Fibroblast of pulmonary artery (primary cell): ENCODE measurements around the gene THAP5.
"Not testable (repeated sequence)": the region's sequence is repeated elsewhere in the genome, so short reads cannot be mapped to it uniquely, and the experiment has no call there.

Experiments used
- DNase-seq: peaks from one replicate; pipeline ENCODE4 v3.0.0-alpha.2; 2010; ENCODE audit warnings: low read depth
- H3K4me3 ChIP-seq: replicated peaks from 2 replicates; pipeline ENCODE4 v1.5.1; 2011; ENCODE audit warnings: low read depth, mild to moderate bottlenecking, control low read depth, low read length, moderate library complexity
- CTCF ChIP-seq: IDR thresholded peaks from 2 replicates; pipeline ENCODE4 v1.5.1; 2011; ENCODE audit warnings: mild to moderate bottlenecking, control low read depth, low read length, inconsistent platforms; ENCODE audit errors: missing control alignments

Gene THAP5

GRCh38 chr7:108557617-108558016, 11.9 kb downstream of the THAP5 start:
- no peak for TF ChIP-seq CTCF
- no peak for DNase-seq
- no peak overlapping the region for H3K4me3 ChIP-seq

DNA sequence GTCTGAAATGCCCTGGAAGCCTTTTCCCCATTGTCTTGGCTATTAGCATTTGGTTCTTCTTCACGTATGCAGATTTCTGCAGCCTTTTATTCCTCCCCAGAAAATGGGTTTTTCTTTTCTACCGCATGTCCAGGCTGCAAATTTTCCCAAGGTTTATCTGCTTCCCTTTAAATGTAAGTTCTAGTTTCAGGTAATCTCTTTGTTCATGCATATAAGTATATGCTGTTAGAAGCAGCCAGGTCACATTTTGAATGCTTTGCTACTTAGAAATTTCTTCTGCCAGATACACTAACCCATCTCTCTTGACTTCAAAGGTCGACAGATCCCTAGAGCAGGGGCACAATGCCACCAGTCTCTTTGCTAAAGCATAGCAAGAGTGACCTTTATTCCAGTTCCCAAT, 12.3 kb downstream of the THAP5 start:
- H3K4me3 ChIP-seq: no peak overlapping the region
- no peak for DNase-seq
- TF ChIP-seq CTCF: no peak

- H3K4me3 ChIP-seq, DNase-seq: not testable (repeated sequence)
These were observed 12.8 kb downstream of the THAP5 start for GRCh38 chr7:108556665-108557064.

- H3K4me3 ChIP-seq, DNase-seq: not testable (repeated sequence)
These were observed 21.2 kb downstream of the THAP5 start for GRCh38 chr7:108548141-108548896.

DNA sequence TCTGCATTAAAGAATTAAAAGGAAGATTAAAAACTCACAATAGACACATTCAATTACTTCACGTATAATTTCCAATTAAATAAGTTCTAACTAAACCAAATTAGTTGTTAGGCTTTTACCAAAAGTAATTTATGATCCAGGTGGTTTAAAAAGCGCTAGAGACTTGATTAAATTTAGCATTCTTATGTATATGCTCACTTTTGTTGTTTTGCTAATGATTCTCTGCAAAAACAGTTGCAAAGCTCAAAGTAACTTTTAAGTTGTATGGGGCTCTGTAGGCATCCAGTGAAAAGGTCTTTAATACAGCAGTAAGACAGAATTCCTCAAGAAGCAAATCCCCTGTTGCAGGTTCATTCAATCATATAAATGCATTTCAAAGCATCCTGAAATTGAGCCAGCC, 28.0 kb downstream of the THAP5 start:
- no peak for TF ChIP-seq CTCF
- no peak overlapping the region for H3K4me3 ChIP-seq
- no peak for DNase-seq

DNA sequence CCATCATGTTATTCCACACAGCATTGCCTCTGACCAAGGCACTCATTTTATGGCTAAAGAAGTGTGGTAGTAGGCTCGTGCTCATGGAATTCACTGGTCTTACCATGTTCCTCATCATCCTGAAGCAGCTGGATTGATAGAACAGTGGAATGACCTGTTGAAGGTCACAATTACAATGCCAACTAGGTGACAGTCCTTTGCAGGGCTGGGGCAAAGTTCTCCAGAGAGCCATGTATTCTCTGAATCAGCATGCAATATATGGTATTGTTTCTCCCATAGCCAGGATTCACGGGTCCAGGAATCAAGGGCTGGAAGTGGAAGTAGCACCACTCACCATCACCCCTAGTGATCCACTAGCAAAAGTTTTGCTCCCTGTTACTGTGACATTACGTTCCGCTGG, 30.8 kb downstream of the THAP5 start:
- DNase-seq, H3K4me3 ChIP-seq: not testable (repeated sequence)

DNA sequence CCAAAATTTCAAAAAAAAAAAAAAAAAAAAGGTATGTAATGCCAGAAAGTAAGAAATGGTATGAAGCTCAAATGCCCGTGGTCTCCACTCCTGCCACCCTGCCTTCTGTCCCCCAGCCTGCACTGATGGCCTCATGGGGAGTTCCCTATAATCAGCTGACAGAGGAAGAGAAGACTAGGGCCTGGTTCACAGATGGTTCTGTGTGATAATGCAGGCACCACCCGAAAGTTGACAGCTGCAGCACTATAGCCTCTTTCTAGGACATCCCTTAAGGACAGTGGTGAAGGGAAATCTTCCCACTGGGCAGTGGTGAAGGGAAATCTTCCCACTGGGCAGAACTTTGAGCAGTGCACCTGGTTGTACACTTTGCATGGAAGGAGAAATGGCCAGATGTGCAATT, 31.3 kb downstream of the THAP5 start:
- not testable (repeated sequence) for DNase-seq, H3K4me3 ChIP-seq

GRCh38 chr7:108537229-108537628, 32.3 kb downstream of the THAP5 start:
- TF ChIP-seq CTCF: no peak
- DNase-seq: no peak
- no peak overlapping the region for H3K4me3 ChIP-seq

DNA sequence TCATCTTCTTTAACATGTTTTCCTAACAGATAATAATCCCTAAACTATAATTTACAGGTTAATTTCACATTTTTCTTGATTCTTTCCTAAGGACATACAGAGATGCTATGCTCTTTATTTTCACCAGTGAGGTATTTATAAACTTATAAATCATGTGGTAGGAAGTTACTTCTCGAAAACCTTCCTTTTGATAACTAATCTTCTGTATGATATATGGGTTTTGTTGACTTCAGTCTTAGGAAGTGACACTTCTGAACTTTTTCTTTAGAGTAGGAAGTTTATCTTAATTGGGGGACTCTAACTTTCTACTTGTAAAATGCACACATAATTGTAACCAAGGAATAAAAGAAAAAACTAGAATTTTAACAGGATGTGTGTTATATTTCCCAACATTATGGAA, 33.8 kb downstream of the THAP5 start:
- H3K4me3 ChIP-seq: no peak overlapping the region
- TF ChIP-seq CTCF: no peak
- DNase-seq: no peak
